ENCODE measurements around the gene TTC13. TPM values are rescaled to one million over a fixed set of nuclear protein-coding genes. Genes with fewer than 3 reads are reported as not detected.

TTC13 gene
- total and polyA plus RNA-seq, 2 of the 13 experiments (the other 11 are each of a cell fraction or from before 2014, with no cell fraction given): 5.8 to 15.9 TPM

DNA sequence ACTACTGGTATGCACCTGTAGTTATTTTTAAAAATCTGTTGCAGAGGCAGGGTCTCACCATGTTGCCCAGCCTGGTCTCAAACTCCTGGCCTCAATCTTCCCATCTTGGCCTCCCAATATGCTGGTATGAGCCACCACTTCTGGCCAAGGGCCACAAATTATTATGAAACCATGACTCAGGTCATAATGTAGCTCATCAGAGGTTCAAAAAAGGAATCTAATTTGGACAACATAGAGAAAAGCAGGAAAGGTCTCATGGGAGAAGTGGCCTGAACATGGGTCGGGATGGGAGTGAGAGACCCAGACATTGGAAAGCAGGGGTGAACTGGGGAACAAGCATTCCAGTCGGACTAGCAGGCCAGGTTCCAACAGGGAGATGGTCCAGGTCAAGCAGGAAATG is 65.2 kb downstream of the TTC13 start:
- no peak for DNase-seq (ENCODE audit: low spot score)
- H3K27me3 ChIP-seq (ENCODE audit: control insufficient read depth in 1 of 2, insufficient read depth in 2 of 2, low read length in 2 of 2): no peaks in the 10 kb centered on the region
- ChIA-PET CTCF (ENCODE audit: low intra/inter-chr PET ratio, low total read pairs) (no interaction called here), POLR2A (interaction anchor here (1.5 kb wide), 1 partner anchor 65 kb away, joined by 4 read pairs; the partner anchor contains the start of genes ARV1 and TTC13)
- in situ Hi-C loops (cut with HindIII; ENCODE audit: extremely low pct_ligation_motif_present, low pct_unique_long_range_greater_than_20kb) (no loop called here), intact Hi-C loops (cut with micrococcal nuclease; ENCODE audit: unreplicated experiment) (no loop called here)
- H4K20me1 ChIP-seq (ENCODE audit: insufficient read depth, low read length): no peaks in the 10 kb centered on the region
- H3K9me3 ChIP-seq (ENCODE audit: low read length): no peaks in the 10 kb centered on the region
- H3K27ac ChIP-seq (ENCODE audit: extremely low read length, insufficient read depth, low read length): peak overlapping the region; percentile 9
- H3K4me3 ChIP-seq (replicated peaks in 1 of 3; ENCODE audit: insufficient read depth in 1 of 3, low read depth in 2 of 3, low read length in 3 of 3): no peak overlapping the region
- no peak for ATAC-seq
- no peak overlapping the region for H2AFZ ChIP-seq (ENCODE audit: low read length)
- no peak overlapping the region for H3K9ac ChIP-seq (ENCODE audit: insufficient read depth, low read depth, low read length)
- H3K4me2 ChIP-seq (ENCODE audit: low read depth, low read length): no peak overlapping the region
- no peak for TF ChIP-seq REXO4 (CRISPR knock-in tag; IDR thresholded peaks at IDR 0.05; ENCODE audit: borderline replicate concordance)
- no peak for TF ChIP-seq ZNF530 (CRISPR knock-in tag; IDR thresholded peaks at IDR 0.05; ENCODE audit: low read depth)
- TF ChIP-seq, protein P1, sequence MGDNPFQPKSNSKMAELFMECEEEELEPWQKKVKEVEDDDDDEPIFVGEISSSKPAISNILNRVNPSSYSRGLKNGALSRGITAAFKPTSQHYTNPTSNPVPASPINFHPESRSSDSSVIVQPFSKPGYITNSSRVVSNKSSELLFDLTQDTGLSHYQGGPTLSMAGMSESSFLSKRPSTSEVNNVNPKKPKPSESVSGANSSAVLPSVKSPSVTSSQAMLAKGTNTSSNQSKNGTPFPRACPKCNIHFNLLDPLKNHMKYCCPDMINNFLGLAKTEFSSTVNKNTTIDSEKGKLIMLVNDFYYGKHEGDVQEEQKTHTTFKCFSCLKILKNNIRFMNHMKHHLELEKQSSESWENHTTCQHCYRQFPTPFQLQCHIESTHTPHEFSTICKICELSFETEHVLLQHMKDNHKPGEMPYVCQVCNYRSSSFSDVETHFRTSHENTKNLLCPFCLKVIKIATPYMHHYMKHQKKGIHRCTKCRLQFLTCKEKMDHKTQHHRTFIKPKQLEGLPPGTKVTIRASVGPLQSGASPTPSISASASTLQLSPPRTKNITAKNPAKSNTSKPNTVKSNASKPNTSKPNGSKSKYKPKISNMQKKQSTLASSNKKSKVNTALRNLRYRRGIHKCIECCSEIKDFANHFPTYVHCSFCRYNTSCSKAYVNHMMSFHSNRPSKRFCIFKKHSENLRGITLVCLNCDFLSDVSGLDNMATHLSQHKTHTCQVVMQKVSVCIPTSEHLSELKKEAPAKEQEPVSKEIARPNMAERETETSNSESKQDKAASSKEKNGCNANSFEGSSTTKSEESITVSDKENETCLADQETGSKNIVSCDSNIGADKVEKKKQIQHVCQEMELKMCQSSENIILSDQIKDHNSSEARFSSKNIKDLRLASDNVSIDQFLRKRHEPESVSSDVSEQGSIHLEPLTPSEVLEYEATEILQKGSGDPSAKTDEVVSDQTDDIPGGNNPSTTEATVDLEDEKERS (CRISPR knock-in tag; IDR thresholded peaks at IDR 0.05): no peak
- no peak for TF ChIP-seq TCF7L2 (IDR thresholded peaks at IDR 0.05; ENCODE audit: low read depth, low read length)
- no peak for TF ChIP-seq SKI (IDR thresholded peaks at IDR 0.05; ENCODE audit: partially characterized antibody)
- no peak for TF ChIP-seq TOPORS (CRISPR knock-in tag; IDR thresholded peaks at IDR 0.05)
- no TSS peak for BruUV-seq (replicated peaks)
- H3K36me3 ChIP-seq (replicated peaks in 1 of 2; ENCODE audit: control insufficient read depth in 1 of 2, insufficient read depth in 2 of 2, low read length in 2 of 2): peaks cover 2 to 19% of the 10 kb centered on the region in 2 experiments; a peak in 2 of 5 replicates
- no peak for FAIRE-seq
- WGBS (ENCODE audit: low lambda C conversion rate): 88% methylated on average over 2 of the region's 2 CpGs
- no peaks in the 10 kb centered on the region for H3K79me2 ChIP-seq (ENCODE audit: insufficient read depth, low read length)
- H3K4me1 ChIP-seq (ENCODE audit: insufficient read depth, low read length): peaks cover 14% of the 10 kb centered on the region

DNA sequence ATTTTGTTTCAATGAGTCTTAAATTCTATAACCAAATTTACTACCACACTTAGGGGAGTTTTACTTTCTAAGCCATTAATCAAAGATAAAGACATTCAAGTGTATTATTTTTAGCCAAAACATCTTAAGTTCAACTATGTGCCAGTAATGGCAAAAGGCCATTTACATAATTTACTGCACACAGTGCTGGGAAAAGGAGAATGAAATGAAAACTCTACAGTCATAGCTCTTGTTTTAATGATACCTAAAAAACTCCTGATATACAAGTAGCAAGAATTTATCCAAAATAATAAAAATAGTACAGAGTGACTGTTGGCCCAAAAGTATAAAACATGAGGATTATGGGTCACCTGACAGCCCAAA is 67.9 kb downstream of the TTC13 start:
- Histone ChIP-seq H3K4me2 (ENCODE audit: low read depth, low read length) (no peak overlapping the region), H3K79me2 (ENCODE audit: insufficient read depth, low read length) (no peaks in the 10 kb centered on the region), H3K27ac (ENCODE audit: extremely low read length, insufficient read depth, low read length) (no peak overlapping the region), H3K9me3 (ENCODE audit: low read length) (no peaks in the 10 kb centered on the region), H3K4me3 (replicated peaks in 1 of 3; ENCODE audit: insufficient read depth in 1 of 3, low read depth in 2 of 3, low read length in 3 of 3) (no peak overlapping the region), H3K9ac (ENCODE audit: insufficient read depth, low read depth, low read length) (no peak overlapping the region), H4K20me1 (ENCODE audit: insufficient read depth, low read length) (no peaks in the 10 kb centered on the region), H3K27me3 (ENCODE audit: control insufficient read depth in 1 of 2, insufficient read depth in 2 of 2, low read length in 2 of 2) (no peaks in the 10 kb centered on the region; a peak in 1 of 5 replicates), H2AFZ (ENCODE audit: low read length) (no peak overlapping the region), H3K36me3 (replicated peaks in 1 of 2; ENCODE audit: control insufficient read depth in 1 of 2, insufficient read depth in 2 of 2, low read length in 2 of 2) (peaks cover 2 to 19% of the 10 kb centered on the region in 2 experiments; a peak in 2 of 5 replicates), H3K4me1 (ENCODE audit: insufficient read depth, low read length) (peaks cover 14% of the 10 kb centered on the region)
- BruUV-seq (replicated peaks): no TSS peak
- POLR2A ChIA-PET: no interaction called here
- CTCF ChIA-PET (ENCODE audit: low intra/inter-chr PET ratio, low total read pairs): no interaction called here
- TF ChIP-seq, protein P2, sequence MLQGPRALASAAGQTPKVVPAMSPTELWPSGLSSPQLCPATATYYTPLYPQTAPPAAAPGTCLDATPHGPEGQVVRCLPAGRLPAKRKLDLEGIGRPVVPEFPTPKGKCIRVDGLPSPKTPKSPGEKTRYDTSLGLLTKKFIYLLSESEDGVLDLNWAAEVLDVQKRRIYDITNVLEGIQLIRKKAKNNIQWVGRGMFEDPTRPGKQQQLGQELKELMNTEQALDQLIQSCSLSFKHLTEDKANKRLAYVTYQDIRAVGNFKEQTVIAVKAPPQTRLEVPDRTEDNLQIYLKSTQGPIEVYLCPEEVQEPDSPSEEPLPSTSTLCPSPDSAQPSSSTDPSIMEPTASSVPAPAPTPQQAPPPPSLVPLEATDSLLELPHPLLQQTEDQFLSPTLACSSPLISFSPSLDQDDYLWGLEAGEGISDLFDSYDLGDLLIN (CRISPR knock-in tag; IDR thresholded peaks at IDR 0.05; ENCODE audit: borderline replicate concordance): no peak
- TF ChIP-seq ZNF768 (CRISPR knock-in tag; IDR thresholded peaks at IDR 0.05): no peak
- TF ChIP-seq RAD51 (IDR thresholded peaks at IDR 0.05; ENCODE audit: borderline replicate concordance): no peak
- no peak for TF ChIP-seq PHF20 (CRISPR knock-in tag; IDR thresholded peaks at IDR 0.05)
- ATAC-seq (no peak), FAIRE-seq (no peak), DNase-seq (ENCODE audit: low spot score) (no peak)
- in situ Hi-C loops (cut with HindIII; ENCODE audit: extremely low pct_ligation_motif_present, low pct_unique_long_range_greater_than_20kb) (no loop called here), intact Hi-C loops (cut with micrococcal nuclease; ENCODE audit: unreplicated experiment) (no loop called here)
